GM12891 (cell line): ENCODE data around the gene MPI.
"Not testable (repeated sequence)": the region's sequence is repeated elsewhere in the genome, so short reads cannot be mapped to it uniquely, and the experiment has no call there.

Source experiments
- DNase-seq: peaks from one replicate; pipeline ENCODE4 v3.0.0; 2011; ENCODE audit warnings: low spot score; ENCODE audit not compliant: insufficient read length
- FAIRE-seq: peaks from 2 replicates; lab custom pipeline; 2011; peaks lifted over from hg19 to GRCh38; lab: Jason Lieb, UNC
- PAX5 ChIP-seq: IDR thresholded peaks from 2 replicates; pipeline ENCODE4 v1.6.1; 2011; ENCODE audit warnings: low read length, moderate library complexity, mild to moderate bottlenecking; ENCODE audit not compliant: insufficient read depth, severe bottlenecking
- POLR2A ChIP-seq: IDR thresholded peaks from 2 replicates; pipeline ENCODE4 v1.6.1; 2011; ENCODE audit warnings: low read depth, low read length, control low read depth
- POLR2AphosphoS5 ChIP-seq: IDR thresholded peaks from 2 replicates; pipeline ENCODE4 v1.6.1; 2011; ENCODE audit warnings: low read depth, low read length, control low read depth
- POU2F2 ChIP-seq: IDR thresholded peaks from 2 replicates; pipeline ENCODE4 v1.6.1; 2011; ENCODE audit warnings: low read depth, mild to moderate bottlenecking, control low read depth, low read length, moderate library complexity
- SPI1 ChIP-seq: IDR thresholded peaks from 2 replicates; pipeline ENCODE4 v1.6.1; 2011; ENCODE audit warnings: low read depth, low read length, control low read depth
- TAF1 ChIP-seq: IDR thresholded peaks from 2 replicates; pipeline ENCODE4 v1.6.1; 2011; ENCODE audit warnings: low read depth, low read length, control low read depth

MPI gene

DNA sequence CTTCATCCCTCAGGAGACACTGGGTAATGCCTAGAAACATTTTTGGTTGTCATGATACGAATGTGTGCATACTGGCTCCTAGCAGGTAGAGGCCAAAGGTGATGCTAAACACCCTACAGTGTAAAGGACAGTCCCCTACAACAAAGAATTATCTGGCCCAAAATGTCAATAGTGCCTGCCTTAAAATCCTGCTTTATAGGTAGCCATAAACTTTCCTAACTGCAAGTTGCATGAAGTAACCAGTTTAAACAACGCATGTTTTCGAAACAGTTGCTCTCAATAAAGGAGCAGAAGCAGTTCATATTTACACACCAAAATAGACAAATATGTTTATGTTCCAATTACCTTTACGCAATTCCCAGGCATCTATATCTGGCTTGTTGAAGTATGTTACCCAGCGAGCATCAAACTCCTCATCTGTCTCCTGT, 38.9 kb downstream of the MPI start:
- no peak for TF ChIP-seq POU2F2
- no peak for TF ChIP-seq TAF1
- TF ChIP-seq PAX5, result no peak
- no peak for TF ChIP-seq POLR2AphosphoS5
- no peak for TF ChIP-seq SPI1
- TF ChIP-seq POLR2A, result no peak
- DNase-seq, result no peak
- no peak for FAIRE-seq

DNA sequence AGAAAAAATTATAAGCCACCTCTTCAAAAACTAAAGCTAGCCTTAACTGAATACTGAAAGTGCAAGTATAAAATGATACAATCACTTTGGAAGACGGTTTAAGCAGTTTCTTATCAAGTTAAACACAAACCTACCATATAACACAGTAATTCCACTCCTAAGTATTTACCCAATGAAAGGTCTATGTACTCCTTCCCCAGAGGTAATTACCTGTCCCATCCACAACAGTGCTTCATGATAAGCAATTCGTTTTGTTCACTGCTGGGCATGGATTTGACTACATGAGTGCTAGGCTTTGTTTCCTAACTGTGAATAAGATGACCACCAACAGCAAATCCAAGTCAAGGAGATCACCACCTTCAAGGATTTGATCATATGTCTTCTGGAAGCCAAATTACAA, 43.7 kb downstream of the MPI start:
- no peak for FAIRE-seq
- TF ChIP-seq TAF1, result no peak
- no peak for TF ChIP-seq PAX5
- TF ChIP-seq SPI1, result no peak
- no peak for TF ChIP-seq POLR2AphosphoS5

DNA sequence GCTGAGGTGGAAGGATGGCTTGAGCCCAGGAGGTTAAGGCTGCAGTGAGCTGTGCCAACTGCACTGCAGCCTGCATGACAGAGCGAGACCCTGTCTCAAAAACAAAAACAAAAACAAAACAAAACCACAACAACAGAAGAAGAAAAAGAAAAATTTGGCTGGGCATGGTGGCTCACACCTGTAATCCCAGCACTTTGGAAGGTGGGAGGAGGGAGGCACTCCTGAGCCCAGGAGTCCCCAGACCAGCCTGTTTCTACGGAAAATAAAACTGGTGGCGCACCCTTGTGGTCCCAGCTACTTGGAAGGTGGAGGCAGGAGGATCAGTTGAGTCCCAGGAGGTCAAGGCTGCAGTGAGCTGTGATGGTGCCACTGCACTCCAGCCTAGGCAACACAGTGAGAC, 45.4 kb downstream of the MPI start:
- not testable (repeated sequence) for DNase-seq, FAIRE-seq

More for the DNA sequence above, 43.7 kb downstream of the MPI start:
- DNase-seq, result no peak

DNA sequence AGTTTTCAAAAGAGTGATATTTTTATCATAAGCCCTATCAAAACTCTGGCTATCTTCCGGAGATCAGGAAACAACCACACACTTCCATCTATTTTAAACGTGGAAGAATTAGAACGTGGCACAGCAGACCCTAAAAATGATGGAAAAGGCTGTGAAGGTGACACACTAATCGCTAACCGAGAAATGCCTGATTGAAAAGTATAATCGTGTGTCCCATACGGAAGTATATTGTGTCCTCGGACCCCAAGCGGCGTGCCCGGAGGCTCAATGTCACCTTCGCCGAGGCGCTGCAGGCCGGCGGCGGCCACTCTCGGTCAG, 47.4 kb downstream of the MPI start:
- DNase-seq, result no peak
- TF ChIP-seq POU2F2, result no peak
- FAIRE-seq, result no peak

DNA sequence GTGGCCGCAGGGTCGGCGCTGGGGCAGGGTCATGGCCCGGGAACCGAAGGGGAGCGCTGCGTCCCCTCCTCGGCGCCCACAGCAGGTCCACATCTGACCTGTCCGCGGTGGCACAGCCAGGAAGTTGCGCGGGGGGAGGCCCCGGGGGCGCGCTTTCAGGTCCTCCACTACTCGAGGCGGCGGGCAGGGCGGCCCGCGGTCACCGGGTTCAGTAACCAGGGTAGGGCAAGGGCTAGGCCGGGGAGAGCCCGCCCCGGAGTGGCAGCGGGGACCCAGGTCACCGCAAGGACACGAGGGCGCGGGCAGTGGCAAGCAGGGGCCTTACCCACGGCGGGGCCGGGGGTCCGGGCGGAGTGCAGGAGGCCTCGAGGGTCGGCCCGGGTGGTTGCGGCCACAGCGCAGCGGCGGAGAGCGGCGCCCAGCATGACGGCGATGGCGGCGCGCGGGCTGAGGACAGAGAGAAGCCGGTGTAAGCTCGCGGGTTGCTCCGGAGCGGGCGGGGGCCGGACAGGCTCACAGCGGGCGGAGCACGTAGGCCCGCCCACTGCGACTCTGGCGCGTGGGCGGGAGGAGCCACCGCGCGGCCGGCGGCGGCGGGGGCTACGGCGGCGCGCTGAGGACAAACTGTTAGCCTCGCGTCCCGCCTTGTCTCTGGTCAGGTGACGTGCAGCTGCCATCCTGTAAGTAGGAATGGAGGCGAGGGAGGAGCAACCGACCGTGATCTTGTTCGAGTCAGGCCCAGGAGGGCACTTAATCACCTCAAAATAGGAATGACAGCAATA, 47.9 kb downstream of the MPI start, which contains the start of gene COX5A:
TSS of gene COX5A (minus strand) at position 484 of the 782 bp plus-strand sequence. CDS start at position 425, 59 bp downstream.
- TF ChIP-seq POU2F2 (no peak), TAF1 (no peak), POLR2AphosphoS5 (peak; percentile 69), PAX5 (peak; percentile 80), POLR2A (peak; percentile 78), SPI1 (no peak)
- DNase-seq (peak; percentile 80), FAIRE-seq (peak; percentile 98)

DNA sequence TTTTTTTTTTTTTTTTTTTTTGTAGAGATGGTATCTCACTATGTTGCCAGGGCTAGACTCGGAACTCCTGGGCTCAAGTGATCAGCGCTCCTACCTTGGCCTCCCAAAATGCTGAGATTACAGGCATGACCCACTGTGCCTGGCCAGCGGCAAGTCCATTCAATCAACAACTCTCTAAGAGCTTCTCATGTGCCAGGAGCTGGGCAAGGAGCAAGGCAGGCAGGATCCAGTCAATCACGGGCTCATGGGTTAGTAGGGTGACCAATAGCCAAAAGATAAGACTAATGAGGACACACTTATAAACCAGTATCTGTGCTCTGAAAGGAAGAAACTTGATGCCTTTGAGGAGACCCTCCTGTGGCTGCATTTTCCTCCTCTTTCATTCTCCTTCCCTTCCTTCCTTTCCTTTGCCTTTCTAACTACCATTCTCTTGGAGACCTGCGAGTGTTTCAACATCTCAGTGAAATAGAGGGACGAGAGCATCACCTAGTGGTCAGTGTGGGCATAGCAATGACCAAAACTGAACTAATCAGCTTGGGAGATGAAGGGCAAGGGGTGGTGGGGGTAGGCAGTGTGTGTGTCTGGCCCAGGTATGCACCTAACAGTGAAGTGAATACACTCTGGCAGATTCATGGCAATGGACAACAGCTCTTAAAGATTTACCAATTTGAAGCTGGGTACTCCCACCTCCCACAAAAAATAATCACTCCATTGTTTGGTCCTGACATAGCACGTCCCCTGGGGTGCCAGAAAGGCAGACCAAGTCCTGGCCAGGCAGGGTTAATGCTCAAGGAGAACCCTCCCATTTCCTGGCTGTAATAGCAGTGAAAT, 60.5 kb downstream of the MPI start:
- DNase-seq (no peak), FAIRE-seq (peak; percentile 93)
- no peak for TF ChIP-seq POU2F2
- TF ChIP-seq SPI1, result no peak
- TF ChIP-seq POLR2A, result no peak
- TF ChIP-seq PAX5, result no peak
- TF ChIP-seq POLR2AphosphoS5, result no peak
- no peak for TF ChIP-seq TAF1

DNA sequence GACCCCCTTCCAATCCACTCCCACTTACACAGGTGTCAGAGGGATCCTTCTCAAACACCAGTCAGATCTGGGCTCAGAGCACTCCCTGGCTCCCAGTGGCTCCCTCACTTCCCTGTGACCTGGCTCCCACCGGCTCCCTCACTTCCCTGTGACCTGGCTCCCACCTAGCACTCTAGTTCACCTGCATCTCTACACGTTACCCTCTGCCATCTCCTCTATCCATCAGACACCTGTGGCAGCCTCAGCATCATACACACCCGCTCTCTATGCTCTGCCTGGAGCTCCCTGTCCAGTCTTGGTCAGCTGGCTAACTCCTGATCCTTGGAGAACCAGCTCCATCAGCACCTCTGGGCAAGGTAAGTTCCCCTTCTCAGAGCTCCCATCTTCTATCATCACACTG, 61.2 kb downstream of the MPI start:
- DNase-seq (no peak), FAIRE-seq (no peak)
- TF ChIP-seq POLR2AphosphoS5 (no peak), POLR2A (no peak), PAX5 (no peak), POU2F2 (no peak), SPI1 (no peak), TAF1 (no peak)
